Stimulated activated CD4-positive, alpha-beta T cell treated with anti-CD3 and anti-CD28 coated beads, Interleukin-12 subunit alpha, Interleukin-12 subunit beta, amount 100 ng/mL, for 48 hours (primary cell): Measurements from ENCODE around the gene NKX1-1.
"Not testable (repeated sequence)": the region's sequence is repeated elsewhere in the genome, so short reads cannot be mapped to it uniquely, and the experiment has no call there.

Experiments
- DNase-seq, 3 donors: peaks; one replicate each; pipeline ENCODE4 v3.0.0-alpha.2; 2020; ENCODE audit warnings: low read depth in 2 of 3, low spot score in 1 of 3

NKX1-1 gene

DNA sequence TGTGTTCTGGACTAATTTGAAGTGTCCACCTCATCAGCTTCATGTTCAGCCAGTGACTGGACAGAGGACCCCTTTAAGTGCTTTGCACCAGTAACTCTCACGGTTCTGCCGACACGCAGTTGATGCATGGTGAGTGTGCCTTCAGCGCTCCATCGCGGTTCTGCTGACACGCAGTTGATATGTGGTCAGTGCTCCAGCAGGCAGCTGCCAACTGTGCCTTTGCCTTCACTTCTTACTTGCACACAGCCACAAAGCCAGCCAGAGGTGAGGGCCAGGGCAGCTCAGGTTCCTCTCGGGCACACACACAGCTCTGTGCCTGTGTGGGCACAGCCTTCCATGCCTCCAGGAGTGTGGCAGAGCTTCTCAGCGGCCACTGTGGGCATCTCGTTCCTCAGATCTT, 12.4 kb downstream of the NKX1-1 start:
- DNase-seq: no peak

DNA sequence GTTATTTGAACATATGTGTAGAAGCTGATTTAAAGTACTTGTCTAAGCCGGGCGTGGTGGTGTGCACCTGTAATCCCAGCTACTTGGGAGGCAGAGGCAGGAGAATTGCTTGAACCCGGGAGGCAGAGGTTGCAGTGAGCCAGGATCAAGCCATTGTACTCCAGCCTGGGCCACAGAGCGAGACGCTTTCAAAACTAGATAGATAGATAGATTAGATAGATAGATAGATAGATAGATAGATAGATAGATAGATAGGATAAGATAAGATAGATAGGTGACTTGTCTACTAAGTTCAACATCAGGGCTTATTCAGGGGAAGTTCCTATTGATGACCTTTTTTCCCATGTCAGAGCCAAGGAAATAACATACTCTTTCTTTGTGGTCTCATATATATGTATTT, 12.9 kb downstream of the NKX1-1 start:
- not testable (repeated sequence) for DNase-seq

DNA sequence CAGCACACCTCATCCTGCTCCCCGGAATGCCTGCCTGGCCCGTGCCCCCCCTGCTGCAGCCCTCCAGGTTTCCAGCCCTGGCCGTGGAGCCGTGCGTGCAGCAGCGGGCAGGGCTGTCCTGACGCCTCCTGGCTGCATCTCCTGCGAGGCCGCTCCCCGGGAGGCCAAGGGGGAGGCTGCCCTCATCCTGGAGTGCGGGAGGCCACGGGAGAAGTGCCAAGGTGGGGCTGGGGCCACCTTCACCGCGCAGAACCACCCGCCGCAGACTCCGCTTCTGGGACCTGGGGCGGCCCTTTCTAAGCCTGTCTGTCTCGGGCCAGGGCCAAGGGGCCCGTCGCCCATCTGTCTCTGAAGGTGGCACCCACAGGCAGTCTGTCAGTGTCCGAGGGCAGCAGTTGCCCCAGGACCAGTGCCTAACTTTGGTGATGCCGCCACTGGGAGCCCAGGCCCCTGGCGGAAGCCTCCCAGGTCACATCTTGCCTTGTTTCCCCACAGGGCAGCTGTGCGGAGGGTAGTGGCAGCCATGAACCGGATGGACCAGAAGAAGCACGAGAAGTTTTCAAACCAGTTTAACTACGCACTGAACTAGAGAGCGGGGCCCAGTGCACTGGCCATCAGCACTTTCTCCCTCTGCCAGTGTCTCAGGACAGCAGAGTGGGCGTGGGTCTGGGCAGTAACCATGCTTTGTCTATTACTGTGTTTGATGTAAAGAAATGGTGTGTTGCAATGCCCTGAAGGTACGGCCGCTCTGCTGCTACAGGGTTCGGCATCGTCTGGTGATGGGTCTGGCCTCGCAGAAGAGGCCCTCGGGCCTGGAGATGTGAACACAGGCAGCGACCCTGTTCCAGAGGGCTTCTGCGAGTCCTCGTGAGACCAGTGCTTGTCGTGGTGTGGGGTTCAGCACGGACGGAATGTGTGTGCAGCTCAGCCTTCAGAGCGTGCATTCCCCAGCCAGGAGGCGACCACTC, 20.6 kb downstream of the NKX1-1 start:
- DNase-seq: no peak

DNA sequence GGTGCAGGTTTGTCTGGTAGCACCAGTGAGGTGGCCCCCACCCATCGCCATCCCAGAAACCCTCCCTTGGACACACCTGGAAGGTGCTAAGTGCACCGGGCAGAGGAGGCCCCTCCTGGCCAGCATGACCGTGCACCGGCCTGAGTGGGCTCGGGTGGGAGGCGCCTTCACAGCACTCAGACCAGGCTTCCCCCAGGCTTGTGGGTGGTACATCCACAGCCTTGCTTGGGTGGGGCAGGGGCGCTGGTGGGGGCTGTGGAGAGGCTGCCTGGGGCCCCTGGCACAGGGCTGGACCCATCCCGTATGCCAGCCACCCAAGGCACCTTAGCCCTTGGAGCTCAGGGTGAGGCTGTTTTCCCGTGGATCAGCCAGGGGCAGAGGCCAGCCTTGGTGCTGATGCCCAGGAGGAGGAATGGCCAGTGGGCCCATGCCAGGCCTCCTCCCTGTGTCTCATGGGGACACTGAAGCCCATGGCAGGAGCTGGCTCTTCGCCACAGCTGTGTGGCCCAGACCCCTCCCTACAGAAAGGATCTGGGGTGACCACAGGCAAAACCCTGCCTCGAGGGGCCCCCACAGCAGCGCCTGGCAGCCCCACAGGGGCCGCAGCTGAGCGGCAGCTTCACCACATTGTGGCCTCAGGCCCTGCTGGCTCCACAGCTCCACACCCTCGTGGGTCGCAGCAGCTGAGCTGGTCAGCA, 21.4 kb downstream of the NKX1-1 start:
- no peak for DNase-seq

DNA sequence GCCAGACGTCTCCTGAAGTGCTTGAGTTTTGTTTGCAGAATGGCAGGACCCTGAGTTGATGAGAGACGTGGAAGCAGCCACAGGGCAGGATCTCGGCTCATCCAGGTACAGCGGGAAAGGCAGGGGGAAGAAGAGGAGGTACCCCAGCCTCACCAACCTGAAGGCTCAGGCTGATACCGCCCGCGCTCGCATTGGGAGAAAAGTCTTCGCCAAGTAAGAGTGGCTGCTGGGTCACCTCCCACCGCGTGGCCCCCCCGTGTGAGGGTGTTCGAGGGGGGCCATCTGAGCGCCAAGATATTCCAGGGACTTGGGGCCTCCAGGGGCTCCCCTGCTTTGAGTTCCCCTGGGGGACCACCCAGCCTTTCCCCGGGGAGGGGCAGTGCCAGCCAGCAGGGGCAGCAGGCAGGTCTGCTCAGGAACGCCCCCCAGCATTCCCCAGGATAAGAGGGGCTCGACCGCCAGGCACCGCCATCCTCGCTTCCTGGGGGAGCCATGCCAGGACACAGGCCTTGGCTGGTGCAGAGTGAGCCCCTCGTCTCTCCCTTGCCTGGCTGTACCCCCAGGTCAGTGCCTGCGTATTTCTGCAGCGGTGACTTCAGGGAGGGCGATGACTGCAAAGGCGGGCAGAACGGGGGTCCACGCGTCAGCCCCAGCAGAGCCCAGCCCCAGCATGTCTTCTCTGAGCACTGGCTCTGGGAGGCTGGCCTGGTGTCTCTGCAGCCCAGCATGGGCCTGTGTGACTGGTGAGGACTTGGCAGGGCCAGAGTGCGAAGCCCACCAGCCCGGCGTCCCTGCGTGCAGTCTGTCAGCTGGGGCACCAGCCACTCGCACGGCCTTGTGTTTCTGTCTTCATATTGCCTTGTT, 22.3 kb downstream of the NKX1-1 start:
- no peak for DNase-seq

DNA sequence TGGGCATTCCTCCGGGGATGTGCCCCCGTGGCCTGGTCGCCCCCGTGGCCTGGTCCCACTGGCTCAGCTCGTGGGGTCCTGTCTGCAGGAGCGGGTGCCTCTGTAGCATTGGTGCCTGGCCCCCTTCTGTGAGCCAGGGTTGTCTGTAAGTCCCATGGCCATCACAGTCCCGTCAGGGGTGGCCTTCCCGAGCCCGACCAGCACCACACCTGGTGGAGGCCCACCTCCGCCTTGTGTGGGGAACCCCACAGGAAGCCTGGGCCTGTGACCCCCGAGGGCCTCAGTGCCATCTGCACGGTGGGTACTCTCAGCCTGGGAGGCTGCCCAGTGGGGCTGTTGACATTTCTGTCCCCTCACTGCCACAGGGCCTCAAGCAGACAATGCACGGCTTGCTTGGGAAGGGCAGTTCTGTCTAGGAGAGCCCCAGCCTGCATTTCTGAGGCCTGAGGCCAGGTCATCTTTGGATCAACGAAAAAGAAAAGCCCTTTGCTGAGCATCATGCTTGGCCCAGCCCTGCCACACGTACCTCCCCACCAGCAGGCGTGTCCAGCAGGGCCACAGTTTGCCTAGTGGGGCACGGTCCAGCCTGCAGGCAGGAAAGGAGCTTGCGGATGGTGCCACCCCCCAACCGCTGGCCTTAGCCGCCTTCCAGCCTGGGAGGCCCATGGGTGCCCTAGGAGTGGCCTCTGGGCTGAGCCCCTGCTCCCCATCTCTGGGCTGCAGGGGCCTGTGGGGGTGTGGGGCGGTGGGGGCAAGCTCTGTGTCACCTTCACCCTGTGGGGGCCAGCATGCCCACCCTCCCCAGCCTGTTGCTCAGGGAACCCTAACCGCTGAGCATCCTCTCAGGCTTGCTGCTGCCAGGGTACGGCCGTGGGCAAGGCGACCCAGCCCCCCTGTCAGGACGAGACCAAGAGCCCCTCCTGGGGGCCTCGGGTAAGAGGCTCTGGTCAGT, 23.2 kb downstream of the NKX1-1 start:
- no peak for DNase-seq

DNA sequence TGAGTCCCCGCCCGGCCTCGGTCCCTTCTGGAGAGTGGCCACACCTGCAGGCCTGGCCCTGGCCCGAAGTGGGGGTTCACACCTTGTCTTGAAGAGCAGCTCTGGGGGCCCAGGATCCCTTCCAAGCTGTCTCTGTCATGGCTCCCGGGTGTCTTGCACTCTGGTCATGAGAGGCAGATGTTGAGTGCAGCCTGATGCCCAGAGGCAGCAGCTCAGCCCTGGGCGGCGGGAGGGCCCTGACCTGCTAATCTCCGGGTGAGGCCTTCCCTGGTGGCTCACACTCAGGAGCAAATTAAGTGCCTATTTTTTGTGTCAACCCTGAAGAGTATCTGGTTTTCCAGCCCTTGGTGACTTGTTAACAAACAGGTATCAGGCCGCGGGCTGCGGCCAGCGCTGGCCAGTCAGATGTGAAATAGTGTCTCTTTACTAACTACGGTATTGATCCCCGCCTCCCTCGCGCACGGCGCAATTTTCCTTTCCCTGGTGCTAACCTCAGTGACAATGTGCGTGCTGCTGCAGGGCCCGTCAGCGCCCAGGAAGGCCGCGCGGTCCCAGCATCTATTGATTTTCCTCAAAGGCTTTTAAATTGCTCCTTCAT, 24.2 kb downstream of the NKX1-1 start:
- DNase-seq: no peak

DNA sequence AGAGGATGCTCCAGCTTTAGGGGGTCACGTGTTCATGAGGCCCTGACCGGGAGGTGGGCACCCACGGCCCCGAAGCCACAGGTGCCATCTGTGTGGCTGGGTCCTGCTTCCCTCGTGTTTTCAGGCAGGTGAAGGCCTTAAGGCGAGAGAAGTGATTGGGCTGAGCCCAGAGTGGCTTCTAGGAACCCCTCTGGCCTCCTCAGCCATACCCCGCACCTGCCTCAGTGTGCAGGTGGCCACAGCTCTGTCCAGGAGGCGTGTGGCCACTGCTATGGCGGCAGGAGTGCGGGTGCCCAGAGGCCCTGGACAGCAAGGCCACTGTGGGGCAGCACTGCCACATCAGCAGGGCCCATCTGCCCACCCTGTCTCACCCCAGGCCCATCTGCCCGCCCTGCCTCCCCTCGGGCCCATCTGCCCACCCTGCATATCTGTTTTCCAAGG, 25.0 kb downstream of the NKX1-1 start:
- DNase-seq: no peak

DNA sequence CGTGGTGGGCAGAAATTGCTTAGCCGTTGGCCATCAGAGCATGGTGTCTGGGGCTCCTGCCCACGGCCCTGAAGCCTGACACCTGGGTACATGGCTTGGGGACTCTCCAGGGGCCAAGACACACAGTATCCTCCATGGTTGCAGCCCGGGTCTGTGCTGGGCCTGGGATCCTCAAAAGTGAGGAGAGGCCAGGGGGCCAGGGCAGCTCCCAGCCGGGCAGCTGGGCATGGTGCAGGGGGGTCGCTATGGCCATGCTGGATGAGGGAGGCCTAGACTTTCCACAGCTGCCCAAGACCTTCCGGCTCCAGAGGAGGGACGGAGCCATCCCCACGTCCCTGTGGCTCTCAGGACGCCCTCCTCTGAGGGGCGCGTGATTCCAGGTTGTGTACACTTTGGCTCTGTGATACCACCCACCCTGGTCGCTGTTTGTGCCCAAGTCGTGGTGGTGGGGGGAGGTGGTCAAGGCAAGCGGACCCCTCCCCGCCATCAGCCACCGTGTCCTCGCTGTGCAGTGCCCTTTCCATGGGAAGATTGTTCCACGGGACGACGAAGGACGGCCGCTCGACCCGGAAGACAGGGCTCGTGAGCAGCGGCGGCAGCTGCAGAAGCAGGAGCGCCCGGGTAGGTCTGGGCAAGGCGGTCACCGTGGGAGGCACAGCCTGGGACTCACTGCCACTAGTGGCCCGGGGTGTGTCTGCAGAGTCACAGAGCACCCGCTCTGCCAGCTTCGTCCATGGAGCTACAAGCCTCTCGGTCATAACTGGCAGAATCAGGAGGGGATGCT, 25.7 kb downstream of the NKX1-1 start:
- DNase-seq: no peak

DNA sequence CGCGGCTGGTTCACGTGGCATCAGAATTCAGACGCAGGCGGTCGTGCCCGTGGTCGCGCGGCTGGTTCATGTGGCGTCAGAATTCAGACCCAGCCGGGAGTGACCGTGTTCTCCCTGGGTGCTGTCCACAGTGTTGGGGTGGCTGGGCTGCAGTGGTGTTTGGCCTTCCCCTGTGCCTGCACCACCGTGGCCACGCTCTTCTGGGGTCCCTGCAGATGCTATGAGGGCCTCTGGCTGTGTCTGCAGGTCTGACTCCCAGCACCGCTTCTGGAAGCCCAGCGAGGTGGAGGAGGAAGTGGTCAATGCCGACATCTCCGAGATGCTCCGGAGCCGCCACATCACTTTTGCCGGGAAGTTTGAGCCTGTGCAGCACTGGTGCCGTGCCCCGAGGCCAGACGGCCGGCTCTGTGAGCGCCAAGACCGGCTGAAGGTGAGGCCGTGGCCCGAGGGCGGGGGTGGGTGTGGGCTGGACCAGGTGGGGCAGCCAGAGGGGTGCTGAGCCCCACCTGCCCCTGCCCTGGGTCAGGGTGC, 26.4 kb downstream of the NKX1-1 start:
- DNase-seq: no peak

DNA sequence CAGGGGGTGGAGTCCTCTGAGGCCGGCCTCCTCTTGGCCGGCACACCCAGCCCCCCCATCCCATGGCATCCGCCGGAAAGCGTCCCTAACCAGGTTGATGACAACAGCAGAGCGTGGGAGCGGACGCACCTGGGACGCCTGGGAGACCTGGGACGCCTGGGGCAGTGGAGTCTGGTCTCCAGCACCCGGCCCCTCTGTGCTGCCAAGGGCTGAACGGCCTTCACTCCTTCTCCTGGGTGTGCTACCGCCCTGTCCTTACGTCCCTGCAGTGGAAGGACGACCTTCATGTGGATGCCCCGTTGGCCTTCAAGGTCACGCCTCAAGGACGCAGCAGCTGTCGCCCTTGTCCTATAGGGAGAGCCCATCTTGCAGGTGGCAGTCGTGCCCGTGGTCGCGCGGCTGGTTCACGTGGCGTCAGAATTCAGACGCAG, 26.9 kb downstream of the NKX1-1 start:
- DNase-seq: no peak

DNA sequence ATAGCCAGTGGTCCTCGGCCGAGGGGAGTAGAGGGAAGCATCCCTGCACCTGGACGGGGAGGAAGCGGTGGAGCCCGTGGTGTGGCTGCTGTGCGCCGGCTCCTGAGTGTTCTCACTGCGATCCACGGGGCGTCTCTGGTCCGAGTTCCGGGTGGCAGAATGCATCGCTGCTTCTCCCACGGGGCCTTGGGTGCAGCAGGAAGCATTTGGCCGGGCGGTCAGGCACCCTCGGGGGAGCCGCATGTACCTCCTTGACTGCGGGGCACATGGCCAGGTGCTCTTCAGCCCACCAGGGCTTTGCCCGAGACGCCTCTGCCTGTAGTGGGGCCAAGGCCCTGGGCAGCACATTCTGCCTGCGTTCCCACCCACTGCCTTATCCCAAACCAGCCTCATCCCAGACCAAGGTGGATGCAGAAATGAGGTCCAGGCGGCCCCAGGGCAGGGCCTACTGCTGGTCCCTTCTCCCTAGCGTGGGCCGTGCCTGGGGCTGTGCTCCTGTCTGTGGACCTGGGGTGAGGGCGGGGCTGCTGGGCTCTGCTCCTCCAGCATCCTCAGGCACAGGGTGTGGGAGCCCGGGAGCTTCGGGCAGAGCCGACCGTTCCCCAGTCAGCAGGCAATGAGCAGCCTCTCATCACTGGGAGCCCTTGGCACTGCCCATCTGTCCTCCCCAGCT, 27.5 kb downstream of the NKX1-1 start:
- no peak for DNase-seq

DNA sequence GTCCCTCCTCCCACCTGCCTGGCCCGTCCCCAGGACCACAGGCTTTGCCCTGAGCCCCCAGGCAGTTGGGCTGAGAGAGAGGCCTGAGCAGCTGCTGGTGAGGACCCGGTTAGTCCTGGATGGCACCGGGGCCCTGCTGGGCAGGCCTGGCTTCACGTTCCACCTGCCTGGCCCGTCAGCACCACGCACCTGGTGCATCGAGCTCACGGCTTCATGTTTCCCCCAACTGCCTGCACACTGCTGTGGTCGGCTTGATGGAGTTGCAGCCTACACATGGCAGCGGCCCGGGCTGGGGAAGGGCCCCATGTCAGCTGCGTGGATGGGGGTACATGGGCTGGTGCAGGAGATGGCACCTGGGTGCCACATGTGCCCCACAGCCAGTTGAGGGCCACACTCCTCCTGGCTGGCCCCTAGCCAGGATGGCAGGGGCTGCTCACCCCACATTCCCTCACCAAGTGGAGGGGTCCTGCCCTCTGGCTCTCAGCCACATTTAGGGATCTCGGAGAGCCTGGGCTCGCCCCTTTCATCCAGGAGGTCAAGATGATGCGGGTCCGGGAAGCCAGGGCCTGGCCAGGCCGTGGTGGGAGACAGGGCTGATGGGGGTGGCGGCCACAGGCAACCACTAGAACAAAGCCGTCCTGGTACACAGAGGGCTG, 28.5 kb downstream of the NKX1-1 start:
- no peak for DNase-seq

DNA sequence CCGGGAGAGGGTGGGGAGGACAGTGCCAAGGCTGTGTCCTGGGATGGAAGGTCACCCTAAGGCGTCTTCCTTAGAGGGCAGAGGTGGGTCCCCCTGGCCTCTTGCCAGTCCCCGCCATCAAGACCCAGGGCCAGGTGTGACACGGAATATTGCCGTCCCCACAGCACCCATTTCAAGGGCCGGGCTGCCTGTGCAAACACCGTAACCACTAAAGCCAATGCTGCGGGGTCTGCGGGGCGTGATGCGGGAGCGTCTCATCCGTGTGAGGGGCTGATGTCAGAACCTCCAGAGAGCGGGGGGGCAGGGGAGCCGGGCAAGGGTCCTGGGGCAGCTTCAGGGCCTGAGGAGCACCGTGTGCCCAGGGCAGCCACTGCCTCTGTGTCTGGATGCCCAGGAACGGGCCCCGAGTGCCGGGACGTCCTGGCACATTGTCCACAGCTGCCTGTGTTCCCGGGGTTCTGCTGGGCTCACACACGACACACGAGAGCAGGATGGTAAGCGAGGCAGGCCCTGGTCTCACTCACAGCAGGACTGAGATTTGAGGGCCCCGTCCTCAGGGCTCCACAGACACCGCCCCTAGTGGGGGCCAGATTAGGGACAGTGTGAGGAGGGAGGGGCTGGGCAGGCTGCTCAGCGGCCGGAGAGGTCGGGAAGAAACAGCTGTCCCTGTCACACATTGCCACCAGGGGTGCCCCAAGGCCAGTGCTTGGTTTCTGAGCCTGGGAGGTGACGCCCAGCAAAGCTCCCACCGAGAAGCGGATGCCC, 29.2 kb downstream of the NKX1-1 start:
- no peak for DNase-seq

DNA sequence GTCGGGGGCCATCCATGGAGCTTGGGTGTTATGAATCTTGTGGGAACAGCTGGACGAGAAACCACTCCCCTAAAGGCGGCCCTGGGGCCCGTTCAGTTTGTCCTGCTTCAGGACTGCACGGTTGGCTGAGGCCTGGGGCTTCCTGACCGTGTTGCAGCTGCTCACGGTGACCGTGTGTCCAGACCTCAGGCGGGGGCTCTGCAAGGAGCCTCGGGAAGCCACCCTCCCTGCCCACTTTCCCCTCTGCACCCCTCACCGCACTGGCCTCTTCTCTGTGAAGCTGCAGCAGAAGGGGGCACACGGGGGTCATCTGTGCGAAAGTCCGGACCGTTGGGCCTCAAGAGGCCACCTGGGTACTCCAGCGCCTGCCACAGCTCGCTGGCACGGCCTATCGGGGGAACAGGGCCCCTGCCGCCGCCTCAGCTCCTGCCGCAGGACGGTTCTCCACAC, 29.8 kb downstream of the NKX1-1 start:
- no peak for DNase-seq

DNA sequence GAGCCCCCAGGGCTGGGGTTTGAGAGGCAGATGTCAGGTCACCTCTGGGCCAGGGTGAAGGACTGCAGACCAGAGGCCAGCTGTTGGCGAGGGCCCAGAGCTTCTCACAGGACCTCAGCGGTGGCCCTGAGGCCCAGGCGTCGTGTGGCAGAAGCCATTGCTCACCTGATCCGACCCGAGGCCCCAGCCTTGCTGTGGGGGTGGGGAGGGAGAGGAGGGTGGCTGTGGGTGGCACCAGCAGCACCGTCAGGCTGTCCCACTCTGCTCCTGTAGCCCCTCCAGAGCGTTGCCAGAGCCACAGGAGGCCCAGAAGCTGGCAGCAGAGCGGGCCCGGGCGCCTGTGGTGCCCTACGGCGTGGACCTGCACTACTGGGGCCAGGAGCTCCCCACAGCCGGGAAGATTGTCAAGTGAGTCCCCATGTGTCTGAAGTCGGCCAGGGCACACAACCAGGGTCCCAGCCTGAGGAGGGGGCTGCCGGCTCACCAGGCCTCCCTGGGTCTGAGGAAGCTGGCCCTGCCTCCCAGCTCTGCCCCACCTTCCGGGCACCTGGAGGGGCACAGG, 30.4 kb downstream of the NKX1-1 start:
- DNase-seq: no peak
